TTC549 (cell line): ENCODE data around the gene SKIC3.
A peak's percentile ranks its signal among the peaks of the same experiment; 100 is the strongest.

ENCODE experiments used
- FAIRE-seq: peaks from 2 replicates; lab custom pipeline; 2012; peaks lifted over from hg19 to GRCh38; lab: Jason Lieb, UNC

The SKIC3 gene

GRCh38 chr5:95554647-95555548, at the start of gene SKIC3, which contains the start of gene ARSK:
Gene SKIC3 (minus strand): TSS chr5:95554977. CDS start chr5:95547150, 7,827 bp downstream.
Gene ARSK (plus strand): TSS chr5:95555101. CDS start chr5:95555279, 178 bp downstream.
- FAIRE-seq: peak; percentile 85

GRCh38 chr5:95600557-95600956, 45.8 kb upstream of the SKIC3 start:
- no peak for FAIRE-seq

- no peak for FAIRE-seq
Measured at GRCh38 chr5:95599252-95599651, 44.5 kb upstream of the SKIC3 start.

DNA sequence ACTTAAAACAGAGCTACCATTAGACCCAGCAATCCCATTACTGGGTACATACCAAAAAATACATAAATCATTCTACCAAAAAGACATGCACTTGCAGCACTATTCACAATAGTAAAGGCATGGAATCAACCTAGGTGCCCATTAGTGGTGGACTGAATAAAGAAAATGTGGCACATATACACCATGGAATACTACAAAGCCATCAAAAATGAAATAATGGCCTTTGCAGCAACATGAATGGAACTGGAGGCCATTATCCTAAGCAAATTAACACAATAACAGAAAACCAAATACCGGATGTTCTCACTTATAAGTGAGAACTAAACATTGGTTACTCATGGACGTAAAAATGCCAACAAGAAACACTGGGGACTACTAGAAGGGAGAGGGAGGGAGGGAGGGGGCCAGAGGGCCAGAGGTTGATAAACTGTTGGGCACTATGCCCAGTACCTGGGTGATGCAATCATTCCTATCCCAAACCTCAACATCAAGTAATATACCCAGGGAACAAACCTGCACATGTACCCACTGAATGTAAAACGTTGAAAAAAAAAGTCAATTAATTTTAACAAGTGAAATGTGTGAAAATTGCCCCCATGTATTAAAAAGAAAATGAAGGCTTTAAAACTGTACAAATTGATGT, 40.6 kb upstream of the SKIC3 start:
- no peak for FAIRE-seq

- no peak for FAIRE-seq
Measured at GRCh38 chr5:95591490-95591901, 36.7 kb upstream of the SKIC3 start.

- no peak for FAIRE-seq
Measured at GRCh38 chr5:95590880-95591279, 36.1 kb upstream of the SKIC3 start.

DNA sequence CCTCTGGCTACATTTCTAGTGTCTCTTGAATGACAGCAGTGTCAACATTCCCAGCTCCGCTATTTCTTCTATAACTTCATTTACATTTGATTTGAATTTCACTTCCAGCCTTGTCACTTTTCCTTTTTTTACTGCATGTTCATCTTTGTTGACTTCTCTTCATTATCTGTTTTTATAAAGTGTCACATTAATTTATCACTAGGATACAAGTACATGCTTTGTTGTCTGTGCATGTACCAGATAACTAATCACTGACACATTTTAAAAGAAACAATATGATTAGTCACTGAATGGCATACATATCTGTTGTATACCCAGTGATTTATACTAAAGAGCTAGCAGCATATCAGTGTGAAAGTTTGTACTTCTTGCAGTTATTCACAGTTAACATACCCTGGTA, 29.2 kb upstream of the SKIC3 start:
- FAIRE-seq: no peak

GRCh38 chr5:95581576-95581975, 26.8 kb upstream of the SKIC3 start:
- FAIRE-seq: no peak

DNA sequence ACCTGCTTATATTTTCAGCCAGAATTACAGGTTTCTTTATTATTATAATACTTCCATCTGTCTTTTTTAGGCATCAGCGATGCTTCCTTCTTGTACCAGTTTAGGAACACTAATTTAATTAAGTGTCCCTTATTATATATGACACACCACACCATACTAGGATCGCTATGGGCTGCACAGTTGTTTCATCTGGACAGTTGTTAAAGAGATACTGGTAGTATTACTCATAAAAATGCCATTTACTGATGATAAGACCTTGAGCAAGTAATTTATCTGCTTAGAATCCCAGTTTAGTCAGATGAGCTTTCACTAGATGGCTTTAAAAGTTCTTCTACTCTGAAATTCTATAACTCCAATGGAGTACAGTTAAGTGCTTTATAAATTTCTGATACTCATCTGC, 17.2 kb upstream of the SKIC3 start:
- no peak for FAIRE-seq

DNA sequence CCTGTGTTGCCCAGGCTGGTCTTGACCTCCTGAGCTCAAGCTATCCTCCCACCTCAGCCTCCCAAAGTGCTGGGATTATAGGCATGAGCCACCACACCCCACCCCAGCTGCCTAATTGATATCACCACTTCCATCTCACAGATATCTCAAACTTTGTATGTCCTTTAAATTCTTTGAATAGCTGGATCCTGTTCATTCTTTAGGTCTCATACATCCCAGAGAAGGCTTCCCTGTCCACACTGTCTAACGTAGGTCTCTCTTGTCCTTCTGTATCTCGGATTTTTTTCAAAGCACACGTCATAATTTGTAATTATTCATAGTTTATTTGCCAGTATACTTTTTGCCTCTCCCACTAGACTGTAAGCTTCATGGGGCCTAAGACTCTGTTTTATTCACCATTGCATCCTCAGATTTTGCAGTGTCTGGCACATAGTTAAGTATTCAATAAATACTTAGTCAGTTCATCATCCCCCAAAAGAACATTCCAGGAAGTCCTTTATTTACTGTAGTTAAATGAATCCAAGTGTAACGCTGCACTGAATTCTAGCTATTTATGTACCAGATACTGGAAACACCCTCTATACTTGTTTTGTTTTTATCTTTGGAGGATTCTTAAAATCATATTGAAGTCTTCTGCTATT, 10.6 kb upstream of the SKIC3 start:
- FAIRE-seq: no peak

- FAIRE-seq: no peak
Measured at GRCh38 chr5:95564450-95564849, 9.7 kb upstream of the SKIC3 start.

GRCh38 chr5:95563367-95563766, 8.6 kb upstream of the SKIC3 start:
- no peak for FAIRE-seq

- no peak for FAIRE-seq
Measured at GRCh38 chr5:95562282-95562681, 7.5 kb upstream of the SKIC3 start.

- no peak for FAIRE-seq
Measured at GRCh38 chr5:95557841-95558240, 3.1 kb upstream of the SKIC3 start.

GRCh38 chr5:95555553-95555952, 776 bp upstream of the SKIC3 start:
- no peak for FAIRE-seq

GRCh38 chr5:95554331-95554646, 488 bp downstream of the SKIC3 start:
- no peak for FAIRE-seq

DNA sequence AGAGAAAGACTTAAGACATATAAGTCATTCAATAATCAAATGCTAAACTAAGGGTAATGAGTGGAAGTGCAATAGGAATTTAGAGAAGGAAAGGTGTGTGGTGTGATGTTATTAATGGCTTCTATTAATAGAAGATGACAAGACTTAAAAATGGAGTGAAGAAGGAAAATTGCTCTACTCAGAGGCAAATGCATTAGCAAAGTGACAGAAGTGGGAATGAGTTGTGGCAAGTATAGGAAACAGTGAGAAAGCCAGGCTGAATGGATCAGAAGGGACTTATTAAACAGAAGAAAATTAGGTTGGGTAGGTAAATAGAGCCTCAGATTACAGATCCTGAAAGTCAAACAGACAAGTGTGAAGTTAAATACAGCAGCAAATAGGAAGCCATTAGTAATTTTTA, 5.7 kb downstream of the SKIC3 start:
- no peak for FAIRE-seq

DNA sequence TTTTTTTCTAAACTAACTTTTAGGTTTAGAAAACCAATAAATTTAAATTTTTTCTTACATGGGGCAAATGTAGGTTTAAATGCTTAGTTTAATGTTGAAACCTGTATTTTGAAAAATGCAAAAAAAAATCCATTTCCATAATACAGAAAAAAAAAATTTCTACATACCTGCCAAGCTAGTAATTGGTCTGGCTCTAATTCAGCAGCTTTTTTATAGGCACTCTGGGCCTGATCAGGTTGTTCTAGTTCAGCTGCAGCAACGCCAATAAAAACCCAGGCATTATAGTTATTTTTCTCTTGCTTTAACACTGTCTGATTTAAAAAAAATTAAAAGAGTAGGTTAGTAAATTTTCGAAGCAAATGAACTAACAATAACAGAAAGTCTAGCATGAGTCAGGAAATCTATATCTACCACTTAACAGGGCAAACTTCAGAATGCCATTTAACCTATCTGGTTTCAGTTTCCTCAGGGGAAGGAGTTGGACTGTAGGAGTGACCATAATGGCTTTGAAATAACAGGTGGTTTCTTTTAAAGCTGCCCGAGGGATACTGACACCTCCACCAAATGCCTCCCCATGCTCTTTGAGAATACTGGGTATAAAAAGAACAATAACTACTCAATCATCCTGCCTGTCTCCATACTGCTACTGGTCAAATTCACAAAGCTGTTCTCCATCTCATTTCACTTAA, 11.6 kb downstream of the SKIC3 start:
- no peak for FAIRE-seq

DNA sequence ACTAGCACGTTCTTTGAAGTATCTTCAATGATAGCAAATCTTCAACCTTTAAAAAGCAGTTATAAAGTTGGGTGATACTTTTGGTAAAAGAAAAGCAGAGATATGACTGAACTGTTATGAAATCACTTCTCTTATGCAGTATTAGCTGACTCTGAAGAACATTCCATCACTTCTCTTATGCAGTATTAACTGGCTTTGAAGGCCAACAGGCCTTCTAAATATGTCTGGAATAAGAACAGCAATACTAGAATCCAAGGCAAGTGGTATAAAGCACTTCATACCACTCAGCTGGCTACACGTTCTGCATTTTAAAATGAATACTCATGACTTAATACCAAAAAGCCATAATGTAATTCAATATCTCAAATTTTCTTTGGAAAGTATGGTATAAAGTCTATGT, 17.3 kb downstream of the SKIC3 start:
- FAIRE-seq: no peak

DNA sequence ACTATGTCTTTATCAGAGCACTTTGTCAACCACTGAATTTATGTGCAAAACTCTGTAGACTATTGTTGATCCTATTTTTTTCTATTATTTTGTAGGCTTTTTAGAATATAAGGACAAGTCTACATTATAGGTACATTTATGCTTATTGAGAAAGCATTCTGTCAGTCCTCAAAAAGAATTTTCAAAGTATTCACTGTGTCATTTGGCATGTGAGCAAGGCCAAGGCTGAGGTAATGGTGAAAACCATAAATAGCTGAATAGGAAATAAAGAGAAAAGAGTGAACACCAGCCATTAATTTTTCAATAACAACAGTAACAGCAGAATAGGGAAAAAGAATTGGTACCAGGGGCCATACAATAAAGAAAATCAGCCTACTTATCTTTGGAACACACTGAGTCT, 21.0 kb downstream of the SKIC3 start:
- FAIRE-seq: no peak

DNA sequence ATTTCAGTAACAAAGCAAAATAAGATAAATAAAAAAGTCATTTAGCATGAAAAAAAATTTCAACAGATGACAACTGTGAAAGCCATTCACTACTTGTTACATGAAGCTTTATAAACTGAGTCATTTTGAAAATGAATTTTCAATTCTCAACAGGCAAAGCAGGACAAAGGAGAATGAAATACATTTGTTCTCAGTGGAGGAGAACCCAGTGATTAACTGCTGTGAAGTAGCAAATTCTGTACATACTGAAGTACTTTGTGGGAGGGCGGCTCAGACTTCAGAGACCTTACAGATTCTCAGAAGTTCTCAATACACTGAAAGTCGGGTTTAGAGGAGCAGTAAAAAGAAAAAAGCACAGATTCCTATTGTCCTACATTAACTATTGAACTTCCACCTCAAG, 21.7 kb downstream of the SKIC3 start:
- no peak for FAIRE-seq

- FAIRE-seq: no peak
Measured at GRCh38 chr5:95532415-95532814, 22.4 kb downstream of the SKIC3 start.

GRCh38 chr5:95531491-95531890, 23.3 kb downstream of the SKIC3 start:
- no peak for FAIRE-seq
